ENCODE data around the gene RFX1.

GRCh38 chr19:13978351-13979243, 27.5 kb downstream of the RFX1 start:
- TF ChIP-seq CTCF (conservative IDR thresholded peaks at IDR 0.05; ENCODE audit: low read length) = no peak
- TF ChIP-seq EZH2phosphoT487 (IDR thresholded peaks at IDR 0.05; ENCODE audit: borderline replicate concordance, low read depth, low read length) = no peak

Measured in OCI-LY7 (cell line).